DMS114 treated with DMSO at 0.1 percent for 48 hours (cell line): ENCODE results near the gene CTSE.
"Not testable (repeated sequence)": the region's sequence is repeated elsewhere in the genome, so short reads cannot be mapped to it uniquely, and the experiment has no call there.

Experiments
- DNase-seq: peaks from one replicate; lab custom pipeline; 2025; ENCODE audit not compliant: unreplicated experiment; lab: John Stamatoyannopoulos, UW

CTSE gene

GRCh38 chr1:206023695-206024094 is at the start of gene CTSE:
Gene CTSE, minus strand, starts transcription at chr1:206023895. Its CDS starts 104 bp downstream, at chr1:206023791.
- no peak for DNase-seq

GRCh38 chr1:206070627-206071304 is 47.1 kb upstream of the CTSE start:
- DNase-seq: no peak

- no peak for DNase-seq
These were observed 44.6 kb upstream of the CTSE start for GRCh38 chr1:206068314-206068713.

GRCh38 chr1:206067486-206068227 is 44.0 kb upstream of the CTSE start:
- DNase-seq: no peak

- DNase-seq: no peak
These were observed 42.9 kb upstream of the CTSE start for GRCh38 chr1:206066479-206067171.

GRCh38 chr1:206065547-206066145 is 42.0 kb upstream of the CTSE start:
- DNase-seq: no peak

GRCh38 chr1:206064501-206064900 is 40.8 kb upstream of the CTSE start:
- DNase-seq: not testable (repeated sequence)

- DNase-seq: not testable (repeated sequence)
These were observed 40.3 kb upstream of the CTSE start for GRCh38 chr1:206064001-206064400.

- DNase-seq: no peak
These were observed 38.8 kb upstream of the CTSE start for GRCh38 chr1:206062464-206062863.

- no peak for DNase-seq
These were observed 37.1 kb upstream of the CTSE start for GRCh38 chr1:206060844-206061243.

GRCh38 chr1:206059355-206059915 is 35.7 kb upstream of the CTSE start:
- no peak for DNase-seq

GRCh38 chr1:206058927-206059292 is 35.2 kb upstream of the CTSE start:
- DNase-seq: no peak

- DNase-seq: not testable (repeated sequence)
These were observed 34.7 kb upstream of the CTSE start for GRCh38 chr1:206058289-206058926.

GRCh38 chr1:206055639-206056323 is 32.1 kb upstream of the CTSE start:
- DNase-seq: not testable (repeated sequence)

- not testable (repeated sequence) for DNase-seq
These were observed 31.5 kb upstream of the CTSE start for GRCh38 chr1:206055069-206055625.

GRCh38 chr1:206053616-206054015 is 29.9 kb upstream of the CTSE start:
- DNase-seq: not testable (repeated sequence)

- DNase-seq: not testable (repeated sequence)
These were observed 29.4 kb upstream of the CTSE start, which contains the start of gene RHEX for GRCh38 chr1:206052919-206053610. Gene RHEX, plus strand, starts transcription at chr1:206053173. Its CDS starts 44,656 bp downstream, at chr1:206097829.

- DNase-seq: not testable (repeated sequence)
These were observed 28.7 kb upstream of the CTSE start for GRCh38 chr1:206052231-206052865.
